Smooth muscle cell (in vitro differentiated cells): ENCODE results near the gene DCAF8L2. TPM values are rescaled to one million over a fixed set of nuclear protein-coding genes. Genes with fewer than 3 reads are reported as not detected.

ENCODE experiments used
- DNase-seq: peaks from one replicate; lab custom pipeline; 2025; ENCODE audit not compliant: unreplicated experiment; lab: John Stamatoyannopoulos, UW
- H2AFZ ChIP-seq: fragments of 200-600 bp; sonication (generic); 2 replicates; pipeline ENCODE4 v1.6.0; 2016; ENCODE audit warnings: antibody characterized with exemption, low read depth, mild to moderate bottlenecking
- H3F3A ChIP-seq: fragments of 200-600 bp; sonication (generic); 2 replicates; pipeline ENCODE4 v1.6.0; 2017; ENCODE audit warnings: antibody characterized with exemption, low read depth
- H3K27ac ChIP-seq: fragments of 200-600 bp; sonication (generic); 2 replicates; pipeline ENCODE4 v1.5.1; 2016; ENCODE audit warnings: low read depth, mild to moderate bottlenecking
- H3K27me3 ChIP-seq: fragments of 200-600 bp; sonication (generic); 2 replicates; pipeline ENCODE4 v1.6.1; 2016; ENCODE audit warnings: low read depth, mild to moderate bottlenecking
- H3K36me3 ChIP-seq: fragments of 200-600 bp; sonication (generic); 2 replicates; pipeline ENCODE4 v1.5.1; 2016; ENCODE audit warnings: low read depth
- H3K4me1 ChIP-seq: fragments of 200-600 bp; sonication (generic); 2 replicates; pipeline ENCODE4 v1.5.1; 2016; ENCODE audit warnings: low read depth
- H3K4me2 ChIP-seq: fragments of 200-600 bp; sonication (generic); 2 replicates; pipeline ENCODE4 v1.6.0; 2016; ENCODE audit warnings: mild to moderate bottlenecking
- H3K4me3 ChIP-seq: fragments of 200-600 bp; sonication (generic); 2 replicates; pipeline ENCODE4 v1.5.1; 2016; ENCODE audit warnings: mild to moderate bottlenecking
- H3K79me2 ChIP-seq: fragments of 200-600 bp; sonication (generic); 2 replicates; pipeline ENCODE4 v1.6.0; 2016; ENCODE audit warnings: low read depth, mild to moderate bottlenecking
- H3K9ac ChIP-seq: fragments of 200-600 bp; sonication (generic); 2 replicates; pipeline ENCODE4 v1.6.0; 2016; ENCODE audit warnings: low read depth
- H3K9me3 ChIP-seq: fragments of 200-600 bp; sonication (generic); replicated peaks from 2 replicates; pipeline ENCODE4 v1.5.1; 2016; ENCODE audit warnings: low read depth
- H4K20me1 ChIP-seq: fragments of 200-600 bp; sonication (generic); 2 replicates; pipeline ENCODE4 v1.6.0; 2016; ENCODE audit warnings: low read depth
- WGBS: methylation state at CpG from one replicate; pipeline ENCODE4 v1.1.7; 2016; ENCODE audit warnings: low lambda C conversion rate; 5-methylcytosine and 5-hydroxymethylcytosine counted together
- polyA plus RNA-seq: library from polyadenylated mRNA; unstranded; fragments of >200 nt; fragmentation: Nextera tagmentation; extraction: Ambion mirVana; gene quantifications from 2 replicates; pipeline ENCODE4 v1.2.1, GENCODE V29; 2016
- total RNA-seq: library from RNA; depleted of rRNA; stranded (reverse); fragments of >200 nt; gene quantifications from 2 replicates; pipeline ENCODE4 v1.2.3, GENCODE V29; 2014
- TF ChIP-seq, protein P1 (sequence below): fragments of 200-600 bp; sonication (generic); IDR thresholded peaks from 2 replicates; pipeline ENCODE4 v1.5.1; 2017; ENCODE audit warnings: borderline replicate concordance, mild to moderate bottlenecking, antibody characterized with exemption; ENCODE audit not compliant: insufficient read depth, poor library complexity, severe bottlenecking

The DCAF8L2 gene
- total and polyA plus RNA-seq, 2 experiments from 2014 or later = not detected

GRCh38 chrX:27619975-27620374 is 29.8 kb downstream of the DCAF8L2 start:
- no peak overlapping the region for H3K9ac ChIP-seq
- H4K20me1 ChIP-seq = no peaks in the 10 kb centered on the region
- no peaks in the 10 kb centered on the region for H3K27me3 ChIP-seq
- no peaks in the 10 kb centered on the region for H3K9me3 ChIP-seq
- H3K79me2 ChIP-seq = no peaks in the 10 kb centered on the region
- no peak overlapping the region for H3K27ac ChIP-seq
- TF ChIP-seq, protein P1, sequence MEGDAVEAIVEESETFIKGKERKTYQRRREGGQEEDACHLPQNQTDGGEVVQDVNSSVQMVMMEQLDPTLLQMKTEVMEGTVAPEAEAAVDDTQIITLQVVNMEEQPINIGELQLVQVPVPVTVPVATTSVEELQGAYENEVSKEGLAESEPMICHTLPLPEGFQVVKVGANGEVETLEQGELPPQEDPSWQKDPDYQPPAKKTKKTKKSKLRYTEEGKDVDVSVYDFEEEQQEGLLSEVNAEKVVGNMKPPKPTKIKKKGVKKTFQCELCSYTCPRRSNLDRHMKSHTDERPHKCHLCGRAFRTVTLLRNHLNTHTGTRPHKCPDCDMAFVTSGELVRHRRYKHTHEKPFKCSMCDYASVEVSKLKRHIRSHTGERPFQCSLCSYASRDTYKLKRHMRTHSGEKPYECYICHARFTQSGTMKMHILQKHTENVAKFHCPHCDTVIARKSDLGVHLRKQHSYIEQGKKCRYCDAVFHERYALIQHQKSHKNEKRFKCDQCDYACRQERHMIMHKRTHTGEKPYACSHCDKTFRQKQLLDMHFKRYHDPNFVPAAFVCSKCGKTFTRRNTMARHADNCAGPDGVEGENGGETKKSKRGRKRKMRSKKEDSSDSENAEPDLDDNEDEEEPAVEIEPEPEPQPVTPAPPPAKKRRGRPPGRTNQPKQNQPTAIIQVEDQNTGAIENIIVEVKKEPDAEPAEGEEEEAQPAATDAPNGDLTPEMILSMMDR = peak; percentile 48
- H3K4me3 ChIP-seq = no peak overlapping the region
- DNase-seq = no peak
- WGBS = 17% methylated on average over 2 of the region's 2 CpGs
- no peaks in the 10 kb centered on the region for H3F3A ChIP-seq
- no peaks in the 10 kb centered on the region for H3K36me3 ChIP-seq
- H3K4me1 ChIP-seq = no peaks in the 10 kb centered on the region
- no peak overlapping the region for H2AFZ ChIP-seq
- H3K4me2 ChIP-seq = no peak overlapping the region

- no peaks in the 10 kb centered on the region for H3K4me1 ChIP-seq
- H4K20me1 ChIP-seq = no peaks in the 10 kb centered on the region
- H3K27me3 ChIP-seq = no peaks in the 10 kb centered on the region
- H3K36me3 ChIP-seq = no peaks in the 10 kb centered on the region
- no peaks in the 10 kb centered on the region for H3F3A ChIP-seq
- no peak overlapping the region for H2AFZ ChIP-seq
- TF ChIP-seq, protein P1 = no peak
- no peak overlapping the region for H3K9ac ChIP-seq
- no peak overlapping the region for H3K4me2 ChIP-seq
- DNase-seq = no peak
- no peak overlapping the region for H3K4me3 ChIP-seq
- H3K9me3 ChIP-seq = no peaks in the 10 kb centered on the region
- H3K79me2 ChIP-seq = no peaks in the 10 kb centered on the region
- H3K27ac ChIP-seq = no peak overlapping the region
Observed at GRCh38 chrX:27622883-27623282, 32.7 kb downstream of the DCAF8L2 start.

GRCh38 chrX:27626066-27626465 is 35.9 kb downstream of the DCAF8L2 start:
- H3K4me3 ChIP-seq = no peak overlapping the region
- no peaks in the 10 kb centered on the region for H3K4me1 ChIP-seq
- no peak overlapping the region for H2AFZ ChIP-seq
- H3K9ac ChIP-seq = no peak overlapping the region
- no peaks in the 10 kb centered on the region for H3K79me2 ChIP-seq
- WGBS = 64% methylated on average over 3 of the region's 3 CpGs
- no peak for DNase-seq
- H3F3A ChIP-seq = no peaks in the 10 kb centered on the region
- TF ChIP-seq, protein P1 = no peak
- no peaks in the 10 kb centered on the region for H3K36me3 ChIP-seq
- no peaks in the 10 kb centered on the region for H4K20me1 ChIP-seq
- no peak overlapping the region for H3K4me2 ChIP-seq
- no peaks in the 10 kb centered on the region for H3K9me3 ChIP-seq
- H3K27ac ChIP-seq = no peak overlapping the region
- H3K27me3 ChIP-seq = no peaks in the 10 kb centered on the region

DNA sequence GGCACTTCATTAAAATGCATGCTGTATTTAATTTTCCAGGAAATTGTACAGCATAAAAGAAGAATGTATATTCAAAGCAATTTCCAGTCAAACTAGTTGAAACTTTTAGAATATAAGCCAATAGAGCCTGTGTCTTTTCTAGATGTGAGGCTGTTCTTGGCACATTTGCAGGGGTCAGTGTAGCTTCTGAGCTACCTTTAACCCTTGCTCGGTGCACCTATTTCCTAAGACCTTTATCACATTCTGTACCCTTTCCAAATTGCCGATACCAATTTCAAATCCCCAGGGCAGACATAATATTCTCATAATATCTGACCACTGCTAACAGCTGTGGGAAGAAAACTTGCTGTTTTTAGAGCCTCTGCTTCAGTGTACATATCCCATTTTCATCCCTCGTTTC is 43.2 kb downstream of the DCAF8L2 start:
- H3K9ac ChIP-seq = no peak overlapping the region
- 82% methylated on average over 3 of the region's 3 CpGs for WGBS
- H3K4me2 ChIP-seq = no peak overlapping the region
- H3K4me1 ChIP-seq = no peaks in the 10 kb centered on the region
- TF ChIP-seq, protein P1 = no peak
- no peaks in the 10 kb centered on the region for H3K9me3 ChIP-seq
- no peaks in the 10 kb centered on the region for H3K27me3 ChIP-seq
- H3F3A ChIP-seq = no peaks in the 10 kb centered on the region
- H3K36me3 ChIP-seq = no peaks in the 10 kb centered on the region
- H2AFZ ChIP-seq = no peak overlapping the region
- H3K4me3 ChIP-seq = no peak overlapping the region
- H4K20me1 ChIP-seq = no peaks in the 10 kb centered on the region
- no peaks in the 10 kb centered on the region for H3K79me2 ChIP-seq
- DNase-seq = no peak
- no peak overlapping the region for H3K27ac ChIP-seq
